GM18508 (cell line): ENCODE data around the gene IL20RA.

Source experiments
- ATAC-seq: cut with Tn5 transposase; IDR thresholded peaks from one replicate; pipeline ENCODE4 v1.9.1; 2021; ENCODE audit warnings: moderate number of reproducible peaks; ENCODE audit not compliant: insufficient read depth, unreplicated experiment

The IL20RA gene

GRCh38 chr6:136950436-136951126 lies 94.2 kb downstream of the IL20RA start:
- ATAC-seq: no peak
